ENCODE measurements around the gene ZNF605. TPM values are rescaled to one million over a fixed set of nuclear protein-coding genes. Genes with fewer than 3 reads are reported as not detected.
"Not testable (repeated sequence)": the region's sequence is repeated elsewhere in the genome, so short reads cannot be mapped to it uniquely, and the experiment has no call there.

The ZNF605 gene
- total RNA-seq, 4 donors from 2014 or later: 4.9 to 7.7 (median 5.6) TPM

DNA sequence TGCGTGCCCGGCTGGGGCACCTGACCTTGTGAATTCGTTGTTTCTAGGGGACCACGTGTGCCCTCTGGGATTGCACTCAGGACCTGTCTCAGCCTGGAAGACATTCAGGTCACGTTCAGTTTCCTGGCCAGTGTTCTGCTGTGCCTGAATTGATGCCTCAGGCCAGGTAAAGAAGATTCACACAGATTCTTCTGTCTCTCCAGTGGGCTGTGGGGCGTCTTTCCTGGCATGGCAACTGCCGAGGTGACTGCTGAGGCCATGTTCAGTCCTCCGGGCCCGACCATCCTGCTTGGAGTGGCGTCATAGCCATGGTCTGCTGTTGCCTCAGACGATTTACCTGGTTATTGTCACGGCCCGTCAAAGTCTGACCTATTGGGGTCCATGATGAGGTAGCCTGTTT is 13.5 kb downstream of the ZNF605 start:
- intact Hi-C loops (cut with DNase I; ENCODE audit: low total_unique reads): no loop called here
- no peak for DNase-seq (ENCODE audit: low spot score in 2 of 2)
- no peak overlapping the region for H3K4me3 ChIP-seq (ENCODE audit: low read depth, poor library complexity, severe bottlenecking)
- TF ChIP-seq, protein P1, sequence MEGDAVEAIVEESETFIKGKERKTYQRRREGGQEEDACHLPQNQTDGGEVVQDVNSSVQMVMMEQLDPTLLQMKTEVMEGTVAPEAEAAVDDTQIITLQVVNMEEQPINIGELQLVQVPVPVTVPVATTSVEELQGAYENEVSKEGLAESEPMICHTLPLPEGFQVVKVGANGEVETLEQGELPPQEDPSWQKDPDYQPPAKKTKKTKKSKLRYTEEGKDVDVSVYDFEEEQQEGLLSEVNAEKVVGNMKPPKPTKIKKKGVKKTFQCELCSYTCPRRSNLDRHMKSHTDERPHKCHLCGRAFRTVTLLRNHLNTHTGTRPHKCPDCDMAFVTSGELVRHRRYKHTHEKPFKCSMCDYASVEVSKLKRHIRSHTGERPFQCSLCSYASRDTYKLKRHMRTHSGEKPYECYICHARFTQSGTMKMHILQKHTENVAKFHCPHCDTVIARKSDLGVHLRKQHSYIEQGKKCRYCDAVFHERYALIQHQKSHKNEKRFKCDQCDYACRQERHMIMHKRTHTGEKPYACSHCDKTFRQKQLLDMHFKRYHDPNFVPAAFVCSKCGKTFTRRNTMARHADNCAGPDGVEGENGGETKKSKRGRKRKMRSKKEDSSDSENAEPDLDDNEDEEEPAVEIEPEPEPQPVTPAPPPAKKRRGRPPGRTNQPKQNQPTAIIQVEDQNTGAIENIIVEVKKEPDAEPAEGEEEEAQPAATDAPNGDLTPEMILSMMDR (IDR thresholded peaks at IDR 0.05): no peak
- no peak for TF ChIP-seq POLR2A (IDR thresholded peaks at IDR 0.05)
- 98 to 99% methylated on average over 12 to 13 of the region's 13 CpGs for WGBS, 2 donors

DNA sequence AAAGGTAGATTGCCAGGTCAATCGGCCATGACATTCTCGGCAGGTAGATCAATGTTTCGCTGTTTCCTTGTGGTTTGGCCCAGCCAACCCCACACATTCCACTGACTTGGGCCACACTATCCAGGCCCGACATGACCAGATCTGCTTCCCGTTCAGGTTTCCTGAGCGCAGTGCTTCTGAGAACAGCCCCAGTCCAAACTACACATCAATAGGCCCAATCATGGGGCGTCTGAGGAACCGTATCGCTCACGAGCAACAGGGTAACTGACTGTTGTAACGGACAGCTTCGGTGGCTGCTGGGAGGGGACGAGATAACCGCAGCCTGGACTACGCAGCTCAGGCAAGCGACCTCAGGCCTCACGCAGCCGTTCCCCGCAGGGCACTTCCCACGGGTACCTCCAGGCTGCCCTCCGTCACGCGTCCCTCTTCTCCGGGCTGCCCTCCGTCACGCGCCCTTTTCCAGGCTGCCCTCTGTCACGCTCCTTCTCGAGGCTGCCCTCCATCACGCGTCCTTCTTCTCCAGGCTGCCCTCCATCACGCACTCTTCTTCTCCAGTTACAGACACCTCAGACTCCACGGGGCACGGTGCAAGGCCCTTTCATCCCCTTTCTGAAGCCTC is 14.7 kb downstream of the ZNF605 start:
- intact Hi-C loops (cut with DNase I; ENCODE audit: low total_unique reads): no loop called here
- WGBS, 2 donors: 94 to 96% methylated on average over 34 of the region's 34 CpGs
- DNase-seq (ENCODE audit: low spot score in 2 of 2): no peak
- no peak for TF ChIP-seq POLR2A (IDR thresholded peaks at IDR 0.05)
- TF ChIP-seq, protein P1 (IDR thresholded peaks at IDR 0.05): no peak
- no peak overlapping the region for H3K4me3 ChIP-seq (ENCODE audit: low read depth, poor library complexity, severe bottlenecking)

DNA sequence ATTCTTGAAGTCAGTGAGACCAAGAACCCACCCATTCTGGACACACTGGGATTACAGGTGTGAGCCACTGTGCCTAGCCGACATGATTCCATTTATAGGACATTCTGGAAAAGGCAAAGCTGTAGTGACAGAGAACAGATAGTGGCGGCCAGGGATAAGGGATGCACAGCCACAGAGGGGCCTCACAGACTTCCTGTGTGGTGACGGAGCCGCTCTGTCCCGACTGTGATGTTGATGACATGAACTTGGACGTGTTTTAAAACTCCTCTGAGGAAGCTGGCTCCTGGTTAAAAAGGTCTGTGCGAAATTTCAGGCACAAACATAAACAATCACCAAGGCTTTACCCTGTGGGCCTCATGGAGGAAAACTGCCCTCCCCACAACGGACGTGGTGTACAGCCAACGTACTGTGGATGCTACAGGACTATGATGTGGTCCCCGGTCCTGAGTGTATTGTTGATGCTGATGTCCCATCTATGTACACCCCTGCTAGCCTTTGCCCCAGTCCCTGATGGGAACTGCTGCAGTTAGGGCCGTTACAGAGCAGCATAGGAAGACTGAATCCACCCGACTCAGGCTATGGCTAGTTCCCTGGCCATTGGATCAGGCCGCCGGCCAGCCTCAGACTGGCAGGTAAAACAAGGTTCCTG is 15.9 kb downstream of the ZNF605 start:
- TF ChIP-seq, protein P1 (IDR thresholded peaks at IDR 0.05): no peak
- TF ChIP-seq POLR2A (IDR thresholded peaks at IDR 0.05): no peak
- DNase-seq (ENCODE audit: low spot score in 2 of 2): no peak
- H3K4me3 ChIP-seq (ENCODE audit: low read depth, poor library complexity, severe bottlenecking): no peak overlapping the region
- WGBS, 2 donors: 96 to 97% methylated on average over 15 of the region's 15 CpGs
- intact Hi-C loops (cut with DNase I; ENCODE audit: low total_unique reads): no loop called here

DNA sequence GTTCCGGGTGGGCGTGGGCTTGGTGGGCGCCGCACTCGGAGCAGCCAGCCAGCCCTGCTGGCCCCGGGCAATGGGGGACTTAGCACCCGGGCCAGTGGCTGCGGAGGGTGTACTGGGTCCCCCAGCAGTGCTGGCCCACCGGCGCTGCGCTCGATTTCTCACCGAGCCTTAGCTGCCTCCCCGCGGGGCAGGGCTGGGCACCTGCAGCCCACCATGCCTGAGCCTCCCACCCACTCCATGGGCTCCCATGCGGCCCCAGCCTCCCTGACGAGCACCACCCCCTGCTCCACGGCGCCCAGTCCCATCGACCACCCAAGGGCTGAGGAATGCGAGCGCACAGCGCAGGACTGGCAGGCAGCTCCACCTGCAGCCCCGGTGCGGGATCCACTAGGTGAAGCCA is 17.3 kb downstream of the ZNF605 start:
- DNase-seq (ENCODE audit: low spot score in 2 of 2); H3K4me3 ChIP-seq (ENCODE audit: low read depth, poor library complexity, severe bottlenecking); intact Hi-C loops (cut with DNase I; ENCODE audit: low total_unique reads): not testable (repeated sequence)
- WGBS, 2 donors: no CpG with 5 or more reads among the region's 25 CpGs

DNA sequence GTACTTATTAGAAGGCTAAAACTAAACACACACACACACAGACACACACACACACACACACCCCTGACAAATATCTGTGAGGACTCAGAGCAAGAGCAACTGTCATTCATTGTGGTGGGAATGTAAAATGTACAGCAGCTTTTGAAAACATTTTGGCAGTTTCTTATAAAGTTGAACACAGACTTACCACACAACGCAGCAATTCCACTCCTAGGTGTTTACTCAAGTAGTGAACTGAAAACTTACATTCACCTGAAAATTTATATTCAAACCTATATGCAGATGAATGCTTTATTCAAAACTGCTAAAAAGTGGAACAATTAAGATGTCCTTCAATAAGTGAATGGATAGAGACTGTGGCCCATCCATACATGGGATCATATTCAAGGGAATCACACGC is 18.6 kb downstream of the ZNF605 start:
- 98 to 100% methylated on average over 2 of the region's 2 CpGs for WGBS, 2 donors
- no peak for DNase-seq (ENCODE audit: low spot score in 2 of 2)
- H3K4me3 ChIP-seq (ENCODE audit: low read depth, poor library complexity, severe bottlenecking): no peak overlapping the region
- intact Hi-C loops (cut with DNase I; ENCODE audit: low total_unique reads): no loop called here
- no peak for TF ChIP-seq POLR2A (IDR thresholded peaks at IDR 0.05)
- TF ChIP-seq, protein P1 (IDR thresholded peaks at IDR 0.05): no peak

DNA sequence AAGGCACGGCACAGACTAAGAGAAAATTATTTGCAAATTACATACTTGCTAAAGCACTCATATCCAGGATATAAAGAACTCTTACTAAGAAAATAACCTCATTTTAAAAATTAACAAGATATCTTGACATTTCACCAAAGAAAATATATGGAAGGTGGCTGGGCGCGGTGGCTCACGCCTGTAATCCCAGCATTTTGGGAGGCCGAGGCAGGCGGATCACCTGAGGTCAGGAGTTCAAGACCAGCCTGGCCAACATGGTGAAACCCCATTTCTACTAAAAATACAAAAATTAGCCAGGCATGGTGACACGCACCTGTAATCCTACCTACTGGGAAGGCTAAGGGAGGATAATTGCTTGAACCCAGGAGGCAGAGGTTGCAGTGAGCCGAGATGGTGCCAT is 19.2 kb downstream of the ZNF605 start:
- intact Hi-C loops (cut with DNase I; ENCODE audit: low total_unique reads); H3K4me3 ChIP-seq (ENCODE audit: low read depth, poor library complexity, severe bottlenecking); DNase-seq (ENCODE audit: low spot score in 2 of 2): not testable (repeated sequence)
- WGBS, 2 donors: 95% methylated on average over 8 of the region's 8 CpGs

DNA sequence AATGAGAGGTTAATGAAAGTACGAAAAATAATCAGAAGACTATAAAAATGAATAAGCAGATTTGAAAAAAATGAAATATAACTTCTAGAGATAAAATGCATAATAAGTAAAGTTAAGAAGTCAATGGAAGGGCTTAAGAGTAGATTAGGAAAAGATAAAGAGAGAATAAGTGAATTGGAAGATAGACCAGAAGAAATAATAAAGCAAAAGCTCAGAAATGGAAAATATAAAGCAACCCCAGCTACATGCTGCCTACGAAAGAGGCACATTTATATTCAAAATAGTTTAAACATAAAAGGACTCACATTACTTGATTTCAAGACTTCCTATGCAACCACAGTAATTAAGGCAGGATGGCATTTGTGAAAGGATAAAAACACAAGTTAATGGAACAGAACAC is 19.9 kb downstream of the ZNF605 start:
- TF ChIP-seq, protein P1 (IDR thresholded peaks at IDR 0.05): no peak
- no peak for TF ChIP-seq POLR2A (IDR thresholded peaks at IDR 0.05)
- 92 to 96% methylated on average over 2 of the region's 2 CpGs for WGBS, 2 donors
- DNase-seq (ENCODE audit: low spot score in 2 of 2): no peak
- intact Hi-C loops (cut with DNase I; ENCODE audit: low total_unique reads): no loop called here
- no peak overlapping the region for H3K4me3 ChIP-seq (ENCODE audit: low read depth, poor library complexity, severe bottlenecking)
